MM.1S (cell line): ENCODE data around the gene XPO4.

Source experiments
- CTCF ChIP-seq: fragments of 300-600 bp; sonication (generic); IDR thresholded peaks from 2 replicates; pipeline ENCODE4 v1.5.1; 2016; ENCODE audit warnings: antibody characterized with exemption, low read length, mixed read lengths
- EZH2 ChIP-seq: fragments of 300-600 bp; sonication (generic); optimal IDR thresholded peaks from 2 replicates; pipeline ENCODE3; 2017; ENCODE audit warnings: low read depth, mild to moderate bottlenecking, antibody characterized with exemption, low read length, mixed read lengths
- EZH2phosphoT487 ChIP-seq: fragments of 300-600 bp; sonication (generic); IDR thresholded peaks from 2 replicates; pipeline ENCODE4 v1.6.1; 2018; ENCODE audit warnings: antibody characterized with exemption, low read length

- TF ChIP-seq CTCF (no peak), EZH2phosphoT487 (no peak), EZH2 (no peak)
Measured at GRCh38 chr13:20808874-20809273, 93.7 kb downstream of the XPO4 start.
